Measurements from ENCODE around the gene PKDCC. TPM values are rescaled to one million over a fixed set of nuclear protein-coding genes. Genes with fewer than 3 reads are reported as not detected.

Gene PKDCC
- total and polyA plus RNA-seq, 2 of the 13 experiments (the other 11 are each of a cell fraction or from before 2014, with no cell fraction given): 52.6 to 58.8 TPM

- TF ChIP-seq ZBTB10 (CRISPR knock-in tag; IDR thresholded peaks at IDR 0.05; ENCODE audit: borderline replicate concordance): 0 out of 2 replicates have a peak, but pooled peaks have one; percentile 35
- no peak for TF ChIP-seq ZNF709 (CRISPR knock-in tag; IDR thresholded peaks at IDR 0.05)
- peak; percentile 48; the same call in 1 of the 2 replicates for TF ChIP-seq ZBTB26 (CRISPR knock-in tag; IDR thresholded peaks at IDR 0.05; ENCODE audit: borderline replicate concordance)
- no peak for TF ChIP-seq GLMP (CRISPR knock-in tag; IDR thresholded peaks at IDR 0.05; ENCODE audit: borderline replicate concordance)
- TF ChIP-seq, protein P1, sequence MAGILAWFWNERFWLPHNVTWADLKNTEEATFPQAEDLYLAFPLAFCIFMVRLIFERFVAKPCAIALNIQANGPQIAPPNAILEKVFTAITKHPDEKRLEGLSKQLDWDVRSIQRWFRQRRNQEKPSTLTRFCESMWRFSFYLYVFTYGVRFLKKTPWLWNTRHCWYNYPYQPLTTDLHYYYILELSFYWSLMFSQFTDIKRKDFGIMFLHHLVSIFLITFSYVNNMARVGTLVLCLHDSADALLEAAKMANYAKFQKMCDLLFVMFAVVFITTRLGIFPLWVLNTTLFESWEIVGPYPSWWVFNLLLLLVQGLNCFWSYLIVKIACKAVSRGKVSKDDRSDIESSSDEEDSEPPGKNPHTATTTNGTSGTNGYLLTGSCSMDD (CRISPR knock-in tag; IDR thresholded peaks at IDR 0.05): no peak
- no peak for TF ChIP-seq ZNF672 (CRISPR knock-in tag; IDR thresholded peaks at IDR 0.05)
- no peak for TF ChIP-seq REL (CRISPR knock-in tag; conservative IDR thresholded peaks at IDR 0.05)
- no peak; the same call in 1 of the 2 replicates for TF ChIP-seq ZMYM4 (CRISPR knock-in tag; IDR thresholded peaks at IDR 0.05)
- no peak for TF ChIP-seq ZNF530 (CRISPR knock-in tag; IDR thresholded peaks at IDR 0.05; ENCODE audit: low read depth)
- TF ChIP-seq NR1H2 (CRISPR knock-in tag; IDR thresholded peaks at IDR 0.05; ENCODE audit: borderline replicate concordance, low read depth): peak; percentile 41; the same call in 1 of the 2 replicates
- TF ChIP-seq ZNF598 (CRISPR knock-in tag; IDR thresholded peaks at IDR 0.05; ENCODE audit: borderline replicate concordance): peak; percentile 76; the same call in 1 of the 2 replicates
- peak; percentile 64; the same call in 1 of the 2 replicates for TF ChIP-seq GFI1 (CRISPR knock-in tag; IDR thresholded peaks at IDR 0.05; ENCODE audit: borderline replicate concordance)
- no peak for TF ChIP-seq KDM5B (CRISPR knock-in tag; IDR thresholded peaks at IDR 0.05; ENCODE audit: borderline replicate concordance)
- TF ChIP-seq ZNF207 (IDR thresholded peaks at IDR 0.05; ENCODE audit: borderline replicate concordance): no peak
- TF ChIP-seq SALL2 (CRISPR knock-in tag; IDR thresholded peaks at IDR 0.05): no peak
- TF ChIP-seq ARNT (IDR thresholded peaks at IDR 0.05): no peak
- no peak; the same call in 1 of the 2 replicates for TF ChIP-seq TARDBP (CRISPR knock-in tag; IDR thresholded peaks at IDR 0.05)
- TF ChIP-seq, protein P2, sequence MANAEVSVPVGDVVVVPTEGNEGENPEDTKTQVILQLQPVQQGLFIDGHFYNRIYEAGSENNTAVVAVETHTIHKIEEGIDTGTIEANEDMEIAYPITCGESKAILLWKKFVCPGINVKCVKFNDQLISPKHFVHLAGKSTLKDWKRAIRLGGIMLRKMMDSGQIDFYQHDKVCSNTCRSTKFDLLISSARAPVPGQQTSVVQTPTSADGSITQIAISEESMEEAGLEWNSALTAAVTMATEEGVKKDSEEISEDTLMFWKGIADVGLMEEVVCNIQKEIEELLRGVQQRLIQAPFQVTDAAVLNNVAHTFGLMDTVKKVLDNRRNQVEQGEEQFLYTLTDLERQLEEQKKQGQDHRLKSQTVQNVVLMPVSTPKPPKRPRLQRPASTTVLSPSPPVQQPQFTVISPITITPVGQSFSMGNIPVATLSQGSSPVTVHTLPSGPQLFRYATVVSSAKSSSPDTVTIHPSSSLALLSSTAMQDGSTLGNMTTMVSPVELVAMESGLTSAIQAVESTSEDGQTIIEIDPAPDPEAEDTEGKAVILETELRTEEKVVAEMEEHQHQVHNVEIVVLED (CRISPR knock-in tag; IDR thresholded peaks at IDR 0.05; ENCODE audit: borderline replicate concordance): no peak; the same call in 1 of the 2 replicates
- peak; percentile 81; the same call in 1 of the 2 replicates for TF ChIP-seq GZF1 (CRISPR knock-in tag; IDR thresholded peaks at IDR 0.05)
- no peak for TF ChIP-seq GATAD1 (CRISPR knock-in tag; IDR thresholded peaks at IDR 0.05)
These were observed 1.7 kb upstream of the PKDCC start (continued) for GRCh38 chr2:42045848-42046748.

Data from HepG2 (cell line).